Pancreas (tissue), 10 donors: ENCODE results near the gene WHAMM. TPM values are rescaled to one million over a fixed set of nuclear protein-coding genes. Genes with fewer than 3 reads are reported as not detected.
A peak's percentile ranks its signal among the peaks of the same experiment; 100 is the strongest.
"Not testable (repeated sequence)": the region's sequence is repeated elsewhere in the genome, so short reads cannot be mapped to it uniquely, and the experiment has no call there.

Source experiments
- ATAC-seq, 4 donors: fragments of 200-7000 bp; cut with Tn5 transposase; one replicate each; pipeline versions ENCODE4 v1.8.0 to v1.9.1; 2020; ENCODE audit warnings: mild to moderate bottlenecking in 4 of 4, moderate library complexity in 4 of 4
- DNase-seq, 6 donors: peaks; one replicate each; pipeline ENCODE4 v3.0.0-alpha.2; 2020
- FAIRE-seq: peaks from 2 replicates; lab custom pipeline; 2012; peaks lifted over from hg19 to GRCh38; lab: Jason Lieb, UNC
- H3K27ac ChIP-seq, 4 donors: fragments of 200-600 bp; sonication (generic); 1 replicate in 3 of 4; 2 replicates in 1 of 4; pipeline versions ENCODE4 v1.5.0 to v1.8.0; 2020
- H3K27me3 ChIP-seq, 4 donors: fragments of 200-600 bp; one replicate each; pipeline ENCODE4 v1.8.0; 2021
- H3K36me3 ChIP-seq, 3 donors: fragments of 200-600 bp; sonication (generic) in 1 of 3; one replicate each; pipeline versions ENCODE4 v1.5.0 to v1.8.0; 2020 to 2021
- H3K4me1 ChIP-seq, 3 donors: fragments of 200-600 bp; one replicate each; pipeline ENCODE4 v1.8.0; 2021
- H3K4me3 ChIP-seq, 4 donors: fragments of 200-600 bp; sonication (generic) in 2 of 4; one replicate each; pipeline versions ENCODE4 v1.5.0 to v1.8.0; 2020 to 2021
- H3K9me3 ChIP-seq, 4 donors: fragments of 200-600 bp; one replicate each; pipeline ENCODE4 v1.8.0; 2021
- WGBS, 2 donors: extraction: QIAGEN DNeasy Blood & Tissue Kit; methylation state at CpG; one replicate each; pipeline ENCODE4 v1.1.7; 2013; 5-methylcytosine and 5-hydroxymethylcytosine counted together
- intact Hi-C, 3 donors: fragments of 100-400 bp; cut with DNase I; formaldehyde crosslinking; loops; one replicate each; pipeline versions ENCODE4 v1.11.1 to v1.14.2; 2022
- polyA plus RNA-seq, 2 donors: library from polyadenylated mRNA; stranded (reverse); fragments of 200-250 nt; gene quantifications; one replicate each; pipeline ENCODE4 v1.2.3, GENCODE V29; 2013
- total RNA-seq, 6 donors: library from RNA; stranded (reverse); fragmentation: NEBNext Ultra II Directional in 4 of 6; extraction: Animal tissue kit (Norgen Biotek cat#: 25700) in 4 of 6; gene quantifications; one replicate each; pipeline versions ENCODE4 v1.2.1 to v1.2.4, GENCODE V29; 2021 to 2023
- TF ChIP-seq, protein P1 (sequence below), 4 donors: fragments of 200-600 bp; sonication (generic) in 3 of 4; IDR thresholded peaks; one replicate each; pipeline versions ENCODE4 v1.5.0 to v1.8.0; 2021; ENCODE audit warnings: antibody characterized with exemption in 4 of 4
- donor health status: healthy with polysubstance abuse.
- donor health status: DM: no; HTN: no; CAD: no; lungs with moderate emphysema.
- donor health status: DM: no; HTN: no; CAD: no.
- donor health status: control.
- donor health status: control.
- donor health status: Bipolar disorder and iron deficiency.
- donor health status: DM: yes; HTN: yes; CAD: no.
- donor health status: DM: no; HTN: no; CAD: no.
- donor health status: DM: no; HTN: no; CAD: no.
- donor health status: DM: yes; HTN: yes; CAD: no.

The WHAMM gene
- total and polyA plus RNA-seq, 8 donors: 3.7 to 6.1 (median 4.4) TPM

DNA sequence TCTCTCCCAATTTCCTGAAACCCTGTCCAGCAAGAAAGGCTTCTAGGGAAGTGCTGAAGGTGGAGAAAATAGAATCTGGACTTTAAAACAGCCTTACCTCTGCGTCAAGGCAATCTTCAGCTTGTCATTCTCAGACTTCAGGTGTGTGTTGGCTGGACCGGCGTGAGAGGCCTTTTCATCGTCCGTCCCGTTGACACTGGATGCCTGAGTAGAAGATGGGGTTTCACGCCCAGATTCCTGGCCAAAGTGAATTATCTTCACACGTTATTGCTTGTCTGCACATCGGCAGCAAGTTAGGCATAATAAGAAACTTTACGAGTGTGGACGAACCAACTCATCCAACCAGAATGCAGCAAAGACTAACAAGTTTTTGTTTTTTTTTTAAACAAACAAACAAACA, 49.5 kb downstream of the WHAMM start:
- Histone ChIP-seq H3K9me3 (no peaks in the 10 kb centered on the region), H3K4me1 (peaks cover 0 to 7% (median 0%) of the 10 kb centered on the region in 3 donors), H3K27ac (no peak overlapping the region), H3K36me3 (peaks cover 0 to 39% (median 9%) of the 10 kb centered on the region in 3 donors), H3K27me3 (no peaks in the 10 kb centered on the region), H3K4me3 (no peak overlapping the region)
- ATAC-seq: no peak
- no peak for FAIRE-seq
- WGBS, 2 donors: 91 to 92% methylated on average over 11 of the region's 11 CpGs
- DNase-seq: peak in 2 of 6 donors; percentile 2 to 8
- TF ChIP-seq, protein P1, sequence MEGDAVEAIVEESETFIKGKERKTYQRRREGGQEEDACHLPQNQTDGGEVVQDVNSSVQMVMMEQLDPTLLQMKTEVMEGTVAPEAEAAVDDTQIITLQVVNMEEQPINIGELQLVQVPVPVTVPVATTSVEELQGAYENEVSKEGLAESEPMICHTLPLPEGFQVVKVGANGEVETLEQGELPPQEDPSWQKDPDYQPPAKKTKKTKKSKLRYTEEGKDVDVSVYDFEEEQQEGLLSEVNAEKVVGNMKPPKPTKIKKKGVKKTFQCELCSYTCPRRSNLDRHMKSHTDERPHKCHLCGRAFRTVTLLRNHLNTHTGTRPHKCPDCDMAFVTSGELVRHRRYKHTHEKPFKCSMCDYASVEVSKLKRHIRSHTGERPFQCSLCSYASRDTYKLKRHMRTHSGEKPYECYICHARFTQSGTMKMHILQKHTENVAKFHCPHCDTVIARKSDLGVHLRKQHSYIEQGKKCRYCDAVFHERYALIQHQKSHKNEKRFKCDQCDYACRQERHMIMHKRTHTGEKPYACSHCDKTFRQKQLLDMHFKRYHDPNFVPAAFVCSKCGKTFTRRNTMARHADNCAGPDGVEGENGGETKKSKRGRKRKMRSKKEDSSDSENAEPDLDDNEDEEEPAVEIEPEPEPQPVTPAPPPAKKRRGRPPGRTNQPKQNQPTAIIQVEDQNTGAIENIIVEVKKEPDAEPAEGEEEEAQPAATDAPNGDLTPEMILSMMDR (IDR thresholded peaks at IDR 0.05): no peak
- intact Hi-C loops: loop anchor here in 1 of 3 donors (10.0 kb wide), 1 partner anchor 106 kb away; no protein-coding TSS in a partner anchor

- peaks cover 0 to 30% (median 0%) of the 10 kb centered on the region in 3 donors for H3K36me3 ChIP-seq
- no peak overlapping the region for H3K4me3 ChIP-seq
- FAIRE-seq (no peak), ATAC-seq (no peak), DNase-seq (no peak)
- TF ChIP-seq, protein P1 (IDR thresholded peaks at IDR 0.05): no peak
- no peaks in the 10 kb centered on the region for H3K27me3 ChIP-seq
- 80 to 87% methylated on average over 6 of the region's 6 CpGs for WGBS, 2 donors
- intact Hi-C loops: no loop called here
- H3K4me1 ChIP-seq: peaks cover 0 to 8% (median 6%) of the 10 kb centered on the region in 3 donors
- no peak overlapping the region for H3K27ac ChIP-seq
- H3K9me3 ChIP-seq: no peaks in the 10 kb centered on the region
Observed at GRCh38 chr15:82862886-82863285, 53.5 kb downstream of the WHAMM start.

GRCh38 chr15:82864967-82865366, 55.5 kb downstream of the WHAMM start:
- WGBS, 2 donors: 43 to 45% methylated on average over 2 of the region's 2 CpGs
- intact Hi-C loops: no loop called here
- H3K27ac ChIP-seq: no peak overlapping the region
- DNase-seq (peak in 1 of 6 donors; percentile 7), ATAC-seq (peak in 3 of 4 donors; percentile 47 to 67 (median 50)), FAIRE-seq (no peak)
- peaks cover 4 to 9% (median 8%) of the 10 kb centered on the region in 3 donors for H3K4me1 ChIP-seq
- no peak overlapping the region for H3K4me3 ChIP-seq
- no peaks in the 10 kb centered on the region for H3K9me3 ChIP-seq
- H3K27me3 ChIP-seq: no peaks in the 10 kb centered on the region
- peaks cover 0 to 15% (median 0%) of the 10 kb centered on the region in 3 donors for H3K36me3 ChIP-seq
- TF ChIP-seq, protein P1 (IDR thresholded peaks at IDR 0.05): no peak

DNA sequence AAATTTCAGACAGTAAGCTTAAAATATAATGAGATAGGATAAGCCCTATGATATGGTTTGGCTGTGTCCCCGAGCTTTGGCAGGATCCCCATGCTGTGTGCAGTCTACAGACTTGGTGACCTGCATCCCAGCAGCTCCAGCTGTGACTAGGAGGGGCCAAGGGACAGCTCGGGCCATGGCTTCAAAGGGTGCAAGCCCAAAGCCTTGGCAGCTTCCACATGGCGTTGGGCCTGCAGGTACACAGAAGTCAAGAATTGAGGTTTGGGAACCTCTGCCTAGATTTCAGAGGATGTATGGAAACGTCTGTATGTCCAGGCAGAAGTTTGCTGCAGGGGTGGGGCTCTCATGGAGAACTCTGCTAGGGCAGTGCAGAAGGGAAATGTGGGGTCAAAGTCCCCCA, 56.2 kb downstream of the WHAMM start:
- H3K9me3 ChIP-seq, FAIRE-seq, H3K4me3 ChIP-seq, H3K27ac ChIP-seq, H3K27me3 ChIP-seq, intact Hi-C loops: not testable (repeated sequence)
- peak in 1 of 4 donors; percentile 34 for ATAC-seq
- 34 to 43% methylated on average over 4 of the region's 4 CpGs for WGBS, 2 donors
- H3K4me1 ChIP-seq: peaks cover 8 to 16% (median 10%) of the 10 kb centered on the region in 3 donors
- H3K36me3 ChIP-seq: peaks cover 0 to 15% (median 0%) of the 10 kb centered on the region in 3 donors
- DNase-seq: peak in 3 of 6 donors; percentile 10 to 34 (median 33)

DNA sequence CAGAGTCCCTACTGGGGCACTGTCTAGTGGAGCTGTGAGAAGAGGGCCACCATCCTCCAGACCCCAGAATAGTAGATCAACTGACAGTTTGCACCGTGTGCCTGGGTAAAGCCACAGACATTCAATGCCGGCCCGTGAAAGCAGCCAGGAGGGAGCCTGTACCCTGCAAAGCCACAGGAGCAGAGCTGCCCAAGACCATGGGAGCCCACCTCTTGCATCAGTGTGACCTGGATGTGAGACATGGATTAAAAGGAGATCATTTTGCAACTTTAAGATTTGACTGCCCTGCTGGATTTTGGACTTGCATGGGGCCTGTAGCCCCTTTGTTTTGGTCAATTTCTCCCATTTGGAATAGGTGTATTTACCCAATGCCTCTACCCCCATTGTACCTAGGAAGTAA, 56.6 kb downstream of the WHAMM start:
- H3K27ac ChIP-seq, intact Hi-C loops, H3K9me3 ChIP-seq, ATAC-seq, FAIRE-seq, H3K27me3 ChIP-seq, H3K4me3 ChIP-seq: not testable (repeated sequence)
- WGBS, 2 donors: 67 to 92% methylated on average over 3 of the region's 3 CpGs
- H3K36me3 ChIP-seq: peaks cover 0 to 15% (median 0%) of the 10 kb centered on the region in 3 donors
- H3K4me1 ChIP-seq: peaks cover 8 to 20% (median 14%) of the 10 kb centered on the region in 3 donors
- peak in 1 of 6 donors; percentile 35 for DNase-seq

GRCh38 chr15:82870727-82871320, 61.4 kb downstream of the WHAMM start:
- FAIRE-seq: no peak
- no peaks in the 10 kb centered on the region for H3K9me3 ChIP-seq
- ATAC-seq: peak in 2 of 4 donors; percentile 15 to 45
- 51% methylated on average over 7 of the region's 7 CpGs for WGBS, 2 donors
- H3K4me1 ChIP-seq: peaks cover 0 to 26% (median 22%) of the 10 kb centered on the region in 3 donors
- intact Hi-C loops: no loop called here
- peaks cover 0 to 25% (median 16%) of the 10 kb centered on the region in 3 donors for H3K36me3 ChIP-seq
- no peak for DNase-seq
- TF ChIP-seq, protein P1 (IDR thresholded peaks at IDR 0.05): no peak
- H3K4me3 ChIP-seq: no peak overlapping the region
- no peaks in the 10 kb centered on the region for H3K27me3 ChIP-seq
- peak overlapping the region in 3 of 4 donors; percentile 12 to 68 (median 58) for H3K27ac ChIP-seq
